H1 (cell line): ENCODE data around the gene TMEM114. TPM values are rescaled to one million over a fixed set of nuclear protein-coding genes. Genes with fewer than 3 reads are reported as not detected.

ENCODE experiments used
- HDAC2 ChIP-seq, 2 experiments: fragments of 300-600 bp in 1 of 2; sonication (generic) in 1 of 2; IDR thresholded peaks; 2 replicates each; pipeline ENCODE4 v1.6.1; 2011 to 2012; ENCODE audit warnings: low read depth in 2 of 2, low read length in 2 of 2, mild to moderate bottlenecking in 2 of 2, moderate library complexity in 2 of 2, borderline replicate concordance in 1 of 2, inconsistent platforms in 1 of 2
- KDM4A ChIP-seq: IDR thresholded peaks from one replicate; pipeline ENCODE4 v1.7.1; 2012; ENCODE audit warnings: low read depth, mild to moderate bottlenecking, moderate library complexity, low read length, inconsistent platforms; ENCODE audit not compliant: severe bottlenecking
- SAP30 ChIP-seq: fragments of 300-600 bp; sonication (generic); IDR thresholded peaks from 2 replicates; pipeline ENCODE4 v1.7.1; 2012; ENCODE audit warnings: low read length, moderate library complexity, mild to moderate bottlenecking, inconsistent platforms; ENCODE audit not compliant: insufficient read depth, insufficient replicate concordance
- SP4 ChIP-seq: IDR thresholded peaks from 2 replicates; pipeline ENCODE4 v1.6.1; 2012; ENCODE audit warnings: low read length, inconsistent platforms
- TAF1 ChIP-seq: IDR thresholded peaks from 2 replicates; pipeline ENCODE4 v1.6.1; 2011; ENCODE audit warnings: mild to moderate bottlenecking, low read depth, low read length
- TEAD4 ChIP-seq: IDR thresholded peaks from 2 replicates; pipeline ENCODE4 v1.6.1; 2012; ENCODE audit warnings: low read depth, low read length, inconsistent platforms, mixed read lengths
- polyA plus RNA-seq, 7 experiments: library from polyadenylated mRNA; depleted of rRNA in 3 of 7; stranded (reverse) in 5 of 7; unstranded in 2 of 7; fragments of >200 nt in 5 of 7; fragments of 200-250 nt in 2 of 7; gene quantifications; 1 replicate in 5 of 7; 2 replicates in 1 of 7; 4 replicates in 1 of 7; pipeline versions ENCODE4 v1.2.1 to v1.2.3, GENCODE V29; 2011 to 2013; ENCODE audit warnings: missing spikeins in 2 of 7, mixed read lengths in 2 of 7
- total RNA-seq: library from RNA; stranded (reverse); fragmentation: NEBNext Ultra II Directional; extraction: Animal tissue kit (Norgen Biotek cat#: 25700); gene quantifications from 2 replicates; pipeline ENCODE4 v1.2.1, GENCODE V29; 2021
- TF ChIP-seq, protein P1 (sequence below): fragments of 300-600 bp; sonication (generic); IDR thresholded peaks from 2 replicates; pipeline ENCODE4 v1.7.1; 2012; ENCODE audit warnings: low read length, moderate library complexity, mild to moderate bottlenecking, inconsistent platforms; ENCODE audit not compliant: insufficient replicate concordance

TMEM114 gene
- total and polyA plus RNA-seq, 2 of the 8 experiments (the other 6 are each of a cell fraction or from before 2014, with no cell fraction given), result 1.6 to 2.9 TPM

DNA sequence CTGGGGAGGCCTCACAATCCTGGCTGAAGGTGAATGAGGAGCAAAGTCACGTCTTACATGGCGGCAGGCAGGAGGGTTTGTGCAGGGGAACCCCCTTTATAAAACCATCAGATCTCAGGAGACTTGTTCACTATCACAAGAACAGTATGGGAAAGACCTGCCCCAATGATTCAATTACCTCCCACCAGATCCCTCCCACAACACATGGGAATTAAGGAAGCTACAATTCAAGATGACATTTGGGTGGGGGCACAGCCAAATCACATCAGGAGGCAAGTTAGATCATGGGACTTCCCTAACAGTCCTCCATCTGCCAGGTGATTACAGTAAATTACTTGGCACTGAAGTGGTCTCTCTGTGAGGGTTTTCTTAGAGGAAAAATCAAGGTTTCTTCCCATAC lies 5.3 kb downstream of the TMEM114 start (continued):
- TF ChIP-seq, protein P1, sequence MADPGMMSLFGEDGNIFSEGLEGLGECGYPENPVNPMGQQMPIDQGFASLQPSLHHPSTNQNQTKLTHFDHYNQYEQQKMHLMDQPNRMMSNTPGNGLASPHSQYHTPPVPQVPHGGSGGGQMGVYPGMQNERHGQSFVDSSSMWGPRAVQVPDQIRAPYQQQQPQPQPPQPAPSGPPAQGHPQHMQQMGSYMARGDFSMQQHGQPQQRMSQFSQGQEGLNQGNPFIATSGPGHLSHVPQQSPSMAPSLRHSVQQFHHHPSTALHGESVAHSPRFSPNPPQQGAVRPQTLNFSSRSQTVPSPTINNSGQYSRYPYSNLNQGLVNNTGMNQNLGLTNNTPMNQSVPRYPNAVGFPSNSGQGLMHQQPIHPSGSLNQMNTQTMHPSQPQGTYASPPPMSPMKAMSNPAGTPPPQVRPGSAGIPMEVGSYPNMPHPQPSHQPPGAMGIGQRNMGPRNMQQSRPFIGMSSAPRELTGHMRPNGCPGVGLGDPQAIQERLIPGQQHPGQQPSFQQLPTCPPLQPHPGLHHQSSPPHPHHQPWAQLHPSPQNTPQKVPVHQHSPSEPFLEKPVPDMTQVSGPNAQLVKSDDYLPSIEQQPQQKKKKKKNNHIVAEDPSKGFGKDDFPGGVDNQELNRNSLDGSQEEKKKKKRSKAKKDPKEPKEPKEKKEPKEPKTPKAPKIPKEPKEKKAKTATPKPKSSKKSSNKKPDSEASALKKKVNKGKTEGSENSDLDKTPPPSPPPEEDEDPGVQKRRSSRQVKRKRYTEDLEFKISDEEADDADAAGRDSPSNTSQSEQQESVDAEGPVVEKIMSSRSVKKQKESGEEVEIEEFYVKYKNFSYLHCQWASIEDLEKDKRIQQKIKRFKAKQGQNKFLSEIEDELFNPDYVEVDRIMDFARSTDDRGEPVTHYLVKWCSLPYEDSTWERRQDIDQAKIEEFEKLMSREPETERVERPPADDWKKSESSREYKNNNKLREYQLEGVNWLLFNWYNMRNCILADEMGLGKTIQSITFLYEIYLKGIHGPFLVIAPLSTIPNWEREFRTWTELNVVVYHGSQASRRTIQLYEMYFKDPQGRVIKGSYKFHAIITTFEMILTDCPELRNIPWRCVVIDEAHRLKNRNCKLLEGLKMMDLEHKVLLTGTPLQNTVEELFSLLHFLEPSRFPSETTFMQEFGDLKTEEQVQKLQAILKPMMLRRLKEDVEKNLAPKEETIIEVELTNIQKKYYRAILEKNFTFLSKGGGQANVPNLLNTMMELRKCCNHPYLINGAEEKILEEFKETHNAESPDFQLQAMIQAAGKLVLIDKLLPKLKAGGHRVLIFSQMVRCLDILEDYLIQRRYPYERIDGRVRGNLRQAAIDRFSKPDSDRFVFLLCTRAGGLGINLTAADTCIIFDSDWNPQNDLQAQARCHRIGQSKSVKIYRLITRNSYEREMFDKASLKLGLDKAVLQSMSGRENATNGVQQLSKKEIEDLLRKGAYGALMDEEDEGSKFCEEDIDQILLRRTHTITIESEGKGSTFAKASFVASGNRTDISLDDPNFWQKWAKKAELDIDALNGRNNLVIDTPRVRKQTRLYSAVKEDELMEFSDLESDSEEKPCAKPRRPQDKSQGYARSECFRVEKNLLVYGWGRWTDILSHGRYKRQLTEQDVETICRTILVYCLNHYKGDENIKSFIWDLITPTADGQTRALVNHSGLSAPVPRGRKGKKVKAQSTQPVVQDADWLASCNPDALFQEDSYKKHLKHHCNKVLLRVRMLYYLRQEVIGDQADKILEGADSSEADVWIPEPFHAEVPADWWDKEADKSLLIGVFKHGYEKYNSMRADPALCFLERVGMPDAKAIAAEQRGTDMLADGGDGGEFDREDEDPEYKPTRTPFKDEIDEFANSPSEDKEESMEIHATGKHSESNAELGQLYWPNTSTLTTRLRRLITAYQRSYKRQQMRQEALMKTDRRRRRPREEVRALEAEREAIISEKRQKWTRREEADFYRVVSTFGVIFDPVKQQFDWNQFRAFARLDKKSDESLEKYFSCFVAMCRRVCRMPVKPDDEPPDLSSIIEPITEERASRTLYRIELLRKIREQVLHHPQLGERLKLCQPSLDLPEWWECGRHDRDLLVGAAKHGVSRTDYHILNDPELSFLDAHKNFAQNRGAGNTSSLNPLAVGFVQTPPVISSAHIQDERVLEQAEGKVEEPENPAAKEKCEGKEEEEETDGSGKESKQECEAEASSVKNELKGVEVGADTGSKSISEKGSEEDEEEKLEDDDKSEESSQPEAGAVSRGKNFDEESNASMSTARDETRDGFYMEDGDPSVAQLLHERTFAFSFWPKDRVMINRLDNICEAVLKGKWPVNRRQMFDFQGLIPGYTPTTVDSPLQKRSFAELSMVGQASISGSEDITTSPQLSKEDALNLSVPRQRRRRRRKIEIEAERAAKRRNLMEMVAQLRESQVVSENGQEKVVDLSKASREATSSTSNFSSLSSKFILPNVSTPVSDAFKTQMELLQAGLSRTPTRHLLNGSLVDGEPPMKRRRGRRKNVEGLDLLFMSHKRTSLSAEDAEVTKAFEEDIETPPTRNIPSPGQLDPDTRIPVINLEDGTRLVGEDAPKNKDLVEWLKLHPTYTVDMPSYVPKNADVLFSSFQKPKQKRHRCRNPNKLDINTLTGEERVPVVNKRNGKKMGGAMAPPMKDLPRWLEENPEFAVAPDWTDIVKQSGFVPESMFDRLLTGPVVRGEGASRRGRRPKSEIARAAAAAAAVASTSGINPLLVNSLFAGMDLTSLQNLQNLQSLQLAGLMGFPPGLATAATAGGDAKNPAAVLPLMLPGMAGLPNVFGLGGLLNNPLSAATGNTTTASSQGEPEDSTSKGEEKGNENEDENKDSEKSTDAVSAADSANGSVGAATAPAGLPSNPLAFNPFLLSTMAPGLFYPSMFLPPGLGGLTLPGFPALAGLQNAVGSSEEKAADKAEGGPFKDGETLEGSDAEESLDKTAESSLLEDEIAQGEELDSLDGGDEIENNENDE, result no peak
- no peak for TF ChIP-seq KDM4A
- TF ChIP-seq SP4, result no peak
- TF ChIP-seq HDAC2 (IDR thresholded peaks at IDR 0.05; ENCODE audit: borderline replicate concordance in 1 of 2, low read depth in 2 of 2, low read length in 2 of 2), result no peak
- TF ChIP-seq TEAD4, result no peak
- TF ChIP-seq TAF1, result no peak
- no peak for TF ChIP-seq SAP30
